Activated CD4-positive, alpha-beta T cell treated with anti-CD3 and anti-CD28 coated beads, Interleukin-2, amount 10 ng/mL, durations not matched to agents 7 days and 5 days (primary cell): ENCODE measurements around the gene EPB41L2. TPM values are rescaled to one million over a fixed set of nuclear protein-coding genes. Genes with fewer than 3 reads are reported as not detected.
"Not testable (repeated sequence)": the region's sequence is repeated elsewhere in the genome, so short reads cannot be mapped to it uniquely, and the experiment has no call there.

Experiments used
- CTCF ChIA-PET: fragments of 350-600 bp; sonication (Branson Sonifier 250); formaldehyde crosslinking; loops from one replicate; lab custom pipeline; 2021; ENCODE audit warnings: antibody characterized with exemption; lab: Charles Lee
- POLR2A ChIA-PET: fragments of 350-600 bp; sonication (Branson Sonifier 250); formaldehyde crosslinking; loops from one replicate; lab custom pipeline; 2021; ENCODE audit warnings: antibody characterized with exemption; lab: Charles Lee
- DNase-seq: peaks from one replicate; pipeline ENCODE4 v3.0.0-alpha.2; 2020
- H3K27ac Mint-ChIP-seq: one replicate; pipeline ENCODE4 v1.8.0; 2021; ENCODE audit warnings: mild to moderate bottlenecking, moderate library complexity, mixed read lengths
- H3K27me3 Mint-ChIP-seq: one replicate; pipeline ENCODE4 v1.8.0; 2021; ENCODE audit warnings: mixed read lengths
- H3K36me3 Mint-ChIP-seq: one replicate; pipeline ENCODE4 v1.8.0; 2021; ENCODE audit warnings: low read depth, mixed read lengths
- H3K4me1 Mint-ChIP-seq: one replicate; pipeline ENCODE4 v1.8.0; 2021; ENCODE audit warnings: mixed read lengths
- H3K4me3 Mint-ChIP-seq: one replicate; pipeline ENCODE4 v1.8.0; 2021; ENCODE audit warnings: mild to moderate bottlenecking, moderate library complexity, mixed read lengths
- H3K9me3 Mint-ChIP-seq: one replicate; pipeline ENCODE4 v1.8.0; 2021; ENCODE audit warnings: mixed read lengths
- total RNA-seq, 2 experiments: library from RNA; stranded (reverse); gene quantifications; one replicate each; pipeline ENCODE4 v1.2.3, GENCODE V29; 2021

The EPB41L2 gene
- total RNA-seq, 2 experiments from 2014 or later: 20.2 to 25.2 TPM

GRCh38 chr6:131023834-131024504 lies 39.1 kb downstream of the EPB41L2 start:
- Mint-ChIP-seq H3K9me3 (no peaks in the 10 kb centered on the region), H3K4me3 (no peak overlapping the region), H3K27me3 (no peaks in the 10 kb centered on the region), H3K27ac (no peak overlapping the region), H3K4me1 (no peaks in the 10 kb centered on the region), H3K36me3 (no peaks in the 10 kb centered on the region)
- POLR2A ChIA-PET: no interaction called here
- DNase-seq: no peak
- CTCF ChIA-PET: no interaction called here

DNA sequence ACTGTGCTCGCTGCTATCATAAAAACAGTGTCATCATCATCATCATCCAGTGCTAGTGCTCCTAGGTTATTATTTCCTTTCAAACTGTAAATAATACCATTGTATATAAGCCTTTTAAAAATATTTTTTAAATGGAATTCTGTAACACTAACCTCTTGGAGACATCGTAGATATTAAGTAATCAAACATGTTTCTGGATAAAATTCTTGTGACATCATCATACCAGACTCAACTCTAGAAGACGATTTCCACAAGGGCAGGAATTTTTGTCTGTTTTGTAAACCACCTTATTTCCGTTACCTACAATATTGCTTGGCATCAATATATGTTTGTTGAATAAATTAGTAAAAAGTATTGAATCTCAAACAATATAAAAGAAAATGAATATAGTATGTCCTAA lies 40.4 kb downstream of the EPB41L2 start:
- Mint-ChIP-seq H3K9me3 (no peaks in the 10 kb centered on the region), H3K4me1 (no peaks in the 10 kb centered on the region), H3K4me3 (no peak overlapping the region), H3K27ac (no peak overlapping the region), H3K36me3 (no peaks in the 10 kb centered on the region), H3K27me3 (no peaks in the 10 kb centered on the region)
- ChIA-PET POLR2A (no interaction called here), CTCF (no interaction called here)
- DNase-seq: no peak

DNA sequence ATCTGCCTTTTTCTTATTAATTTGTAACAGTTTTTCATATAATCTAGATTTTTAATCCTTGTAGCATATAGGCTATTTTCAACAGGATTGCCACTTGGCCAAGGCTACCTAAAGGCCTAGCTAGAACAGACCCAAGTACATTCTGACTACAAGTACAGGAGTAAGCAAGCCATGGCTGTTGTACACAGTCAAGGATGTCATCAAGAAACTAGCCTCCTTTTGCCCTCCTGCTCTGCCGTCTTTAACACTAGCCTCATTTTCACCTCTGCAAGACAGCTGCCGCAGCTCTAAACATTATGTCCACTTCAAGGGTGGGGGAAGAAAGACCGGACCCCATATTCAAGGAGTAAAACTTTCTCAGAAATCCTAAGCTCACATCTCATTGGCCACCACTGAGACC lies 45.1 kb downstream of the EPB41L2 start:
- no peak for DNase-seq
- ChIA-PET CTCF (no interaction called here), POLR2A (no interaction called here)
- H3K9me3 Mint-ChIP-seq: no peaks in the 10 kb centered on the region
- H3K36me3 Mint-ChIP-seq: no peaks in the 10 kb centered on the region
- H3K4me3 Mint-ChIP-seq: no peak overlapping the region
- no peak overlapping the region for H3K27ac Mint-ChIP-seq
- peaks cover 2% of the 10 kb centered on the region for H3K4me1 Mint-ChIP-seq
- peaks cover 2% of the 10 kb centered on the region for H3K27me3 Mint-ChIP-seq

DNA sequence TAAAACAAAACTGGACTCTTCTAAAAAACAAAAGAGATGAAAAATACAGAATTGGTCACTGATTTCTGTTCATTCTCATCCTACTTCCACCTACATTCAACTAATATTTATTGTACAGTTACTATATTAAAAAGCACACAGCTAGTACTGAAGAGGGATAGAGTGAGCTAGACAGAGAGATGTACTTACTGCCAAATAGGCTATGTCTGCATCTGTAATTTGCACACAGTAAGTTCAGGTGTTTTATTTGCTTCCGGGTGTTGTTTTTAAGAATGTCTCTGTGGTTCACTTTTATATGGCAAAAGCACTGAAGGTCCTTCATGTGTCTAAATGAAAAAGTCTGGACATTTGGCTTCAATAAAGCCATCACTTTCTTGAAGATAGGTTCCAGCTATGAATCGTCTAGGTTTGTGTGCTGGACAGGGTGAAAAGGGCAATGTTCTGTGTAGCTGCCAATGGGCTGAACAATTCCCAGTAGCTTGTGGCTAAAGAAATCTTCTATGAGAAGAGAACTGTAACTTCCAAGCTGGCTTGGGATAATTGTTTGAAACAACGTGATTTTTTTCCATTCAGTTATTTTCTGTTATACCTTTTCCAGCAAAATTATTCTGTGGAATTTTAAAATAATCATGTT lies 47.3 kb downstream of the EPB41L2 start:
- H3K4me3 Mint-ChIP-seq: no peak overlapping the region
- H3K27ac Mint-ChIP-seq: no peak overlapping the region
- H3K36me3 Mint-ChIP-seq: no peaks in the 10 kb centered on the region
- H3K4me1 Mint-ChIP-seq: peaks cover 2% of the 10 kb centered on the region
- ChIA-PET CTCF (no interaction called here), POLR2A (no interaction called here)
- no peak for DNase-seq
- no peaks in the 10 kb centered on the region for H3K9me3 Mint-ChIP-seq
- H3K27me3 Mint-ChIP-seq: peaks cover 2% of the 10 kb centered on the region

DNA sequence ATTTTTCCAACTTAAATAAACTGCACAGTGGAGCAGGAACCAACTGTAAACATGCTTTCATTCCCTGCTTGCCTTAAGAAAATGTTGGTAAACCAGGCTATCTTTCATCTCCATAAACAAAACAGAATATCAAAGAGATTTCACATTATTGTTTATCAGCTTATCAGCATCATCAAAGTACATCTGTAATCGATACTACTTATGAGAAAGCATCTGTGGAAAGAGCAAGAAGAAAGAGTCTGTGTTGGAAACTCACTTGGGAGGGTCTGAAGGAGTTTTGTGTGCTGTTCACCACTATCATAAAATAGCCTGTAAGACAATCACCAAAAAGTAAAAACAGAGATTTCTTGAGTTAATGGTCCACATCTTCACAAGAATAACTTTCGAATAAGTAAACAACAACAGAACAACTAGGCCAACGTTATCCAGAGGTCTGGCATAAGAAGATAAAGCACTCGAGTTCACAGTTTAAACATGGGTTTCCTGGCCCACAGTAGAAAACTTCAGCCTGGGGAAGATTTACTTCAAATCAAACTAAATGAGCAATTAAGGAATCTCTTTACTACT lies 47.9 kb downstream of the EPB41L2 start:
- H3K27ac Mint-ChIP-seq: no peak overlapping the region
- ChIA-PET CTCF (no interaction called here), POLR2A (no interaction called here)
- H3K4me1 Mint-ChIP-seq: peaks cover 2% of the 10 kb centered on the region
- H3K27me3 Mint-ChIP-seq: peaks cover 2% of the 10 kb centered on the region
- no peak overlapping the region for H3K4me3 Mint-ChIP-seq
- no peaks in the 10 kb centered on the region for H3K36me3 Mint-ChIP-seq
- no peaks in the 10 kb centered on the region for H3K9me3 Mint-ChIP-seq
- no peak for DNase-seq

GRCh38 chr6:131014080-131014776 lies 48.8 kb downstream of the EPB41L2 start:
- H3K4me1 Mint-ChIP-seq: peaks cover 2% of the 10 kb centered on the region
- H3K36me3 Mint-ChIP-seq: no peaks in the 10 kb centered on the region
- H3K9me3 Mint-ChIP-seq: peaks cover 6% of the 10 kb centered on the region
- peaks cover 2% of the 10 kb centered on the region for H3K27me3 Mint-ChIP-seq
- no peak overlapping the region for H3K4me3 Mint-ChIP-seq
- DNase-seq: no peak
- CTCF ChIA-PET: interaction anchor here (1.2 kb wide), 1 partner anchor 9 kb away, joined by 6 read pairs; no protein-coding TSS in a partner anchor
- no peak overlapping the region for H3K27ac Mint-ChIP-seq
- POLR2A ChIA-PET: no interaction called here

DNA sequence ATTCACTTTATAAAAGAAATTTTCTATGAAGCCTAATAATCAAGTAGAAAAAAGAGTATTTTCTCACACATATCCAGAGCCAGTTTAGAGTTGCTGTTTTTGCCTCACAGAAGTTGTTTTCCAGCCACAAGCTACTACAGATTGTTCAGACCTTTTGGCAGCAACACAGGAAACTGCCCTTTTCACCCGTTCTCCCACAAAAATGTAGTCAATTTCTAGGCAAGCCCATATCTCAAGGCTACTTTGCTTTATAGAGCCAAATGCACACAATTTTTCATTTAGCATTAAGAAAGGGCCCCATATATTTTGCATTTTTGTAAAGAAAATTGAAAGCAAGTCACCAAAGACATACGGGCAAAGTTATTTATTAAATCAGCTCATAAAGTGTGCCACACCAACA lies 49.5 kb downstream of the EPB41L2 start:
- ChIA-PET POLR2A (no interaction called here), CTCF (interaction anchor here (1.2 kb wide), 1 partner anchor 9 kb away, joined by 6 read pairs; no protein-coding TSS in a partner anchor)
- peaks cover 2% of the 10 kb centered on the region for H3K4me1 Mint-ChIP-seq

GRCh38 chr6:131009790-131010189 lies 53.3 kb downstream of the EPB41L2 start:
- Mint-ChIP-seq H3K4me1 (peaks cover 2% of the 10 kb centered on the region), H3K4me3 (no peak overlapping the region), H3K27me3 (no peaks in the 10 kb centered on the region), H3K36me3 (peaks cover 8% of the 10 kb centered on the region), H3K9me3 (peaks cover 27% of the 10 kb centered on the region), H3K27ac (no peak overlapping the region)
- POLR2A ChIA-PET: no interaction called here
- DNase-seq: no peak
- CTCF ChIA-PET: interaction anchor here (0.7 to 1.1 kb wide), 2 partner anchors 10 to 16 kb away, joined by 3 to 5 read pairs; no protein-coding TSS in a partner anchor

More for the DNA sequence above, 49.5 kb downstream of the EPB41L2 start:
- H3K4me3 Mint-ChIP-seq: no peak overlapping the region
- H3K27ac Mint-ChIP-seq: no peak overlapping the region
- peaks cover 11% of the 10 kb centered on the region for H3K9me3 Mint-ChIP-seq
- no peaks in the 10 kb centered on the region for H3K36me3 Mint-ChIP-seq
- H3K27me3 Mint-ChIP-seq: peaks cover 2% of the 10 kb centered on the region
- DNase-seq: no peak

- POLR2A ChIA-PET, H3K27me3 Mint-ChIP-seq, H3K4me3 Mint-ChIP-seq, H3K4me1 Mint-ChIP-seq, DNase-seq, H3K36me3 Mint-ChIP-seq, H3K27ac Mint-ChIP-seq: not testable (repeated sequence)
- peaks cover 27% of the 10 kb centered on the region for H3K9me3 Mint-ChIP-seq
- CTCF ChIA-PET: interaction anchor here (1.1 kb wide), 1 partner anchor 9 kb away, joined by 5 read pairs; no protein-coding TSS in a partner anchor
These were observed 54.1 kb downstream of the EPB41L2 start for GRCh38 chr6:131008965-131009364.

DNA sequence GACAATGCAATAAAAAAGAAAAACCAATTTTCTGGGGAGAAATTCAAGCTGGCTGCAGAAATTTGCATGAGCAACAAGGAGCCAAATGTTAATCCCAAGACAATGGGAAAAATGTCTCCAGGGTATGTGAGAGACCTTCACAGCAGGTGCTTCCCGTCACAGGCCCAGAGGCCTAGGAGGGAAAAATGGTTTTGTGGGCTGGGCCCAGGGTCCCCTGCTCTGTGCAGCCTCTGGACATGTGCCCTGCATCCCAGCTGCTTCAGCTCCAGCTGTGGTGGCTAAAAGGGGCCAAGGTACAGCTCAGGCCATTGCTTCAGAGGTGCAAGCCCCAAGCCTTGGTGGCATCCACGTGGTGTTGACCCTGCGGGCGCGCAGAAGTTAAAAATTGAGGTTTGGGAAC lies 55.1 kb downstream of the EPB41L2 start:
- POLR2A ChIA-PET, H3K36me3 Mint-ChIP-seq, H3K27me3 Mint-ChIP-seq, H3K27ac Mint-ChIP-seq, H3K4me1 Mint-ChIP-seq, H3K4me3 Mint-ChIP-seq, DNase-seq, CTCF ChIA-PET: not testable (repeated sequence)
- peaks cover 27% of the 10 kb centered on the region for H3K9me3 Mint-ChIP-seq

GRCh38 chr6:131007286-131007685 lies 55.8 kb downstream of the EPB41L2 start:
- Mint-ChIP-seq H3K9me3 (peaks cover 27% of the 10 kb centered on the region), H3K36me3 (peaks cover 8% of the 10 kb centered on the region), H3K27ac (no peak overlapping the region), H3K4me1 (no peaks in the 10 kb centered on the region), H3K4me3 (no peak overlapping the region), H3K27me3 (no peaks in the 10 kb centered on the region)
- DNase-seq: no peak
- ChIA-PET CTCF (no interaction called here), POLR2A (no interaction called here)

DNA sequence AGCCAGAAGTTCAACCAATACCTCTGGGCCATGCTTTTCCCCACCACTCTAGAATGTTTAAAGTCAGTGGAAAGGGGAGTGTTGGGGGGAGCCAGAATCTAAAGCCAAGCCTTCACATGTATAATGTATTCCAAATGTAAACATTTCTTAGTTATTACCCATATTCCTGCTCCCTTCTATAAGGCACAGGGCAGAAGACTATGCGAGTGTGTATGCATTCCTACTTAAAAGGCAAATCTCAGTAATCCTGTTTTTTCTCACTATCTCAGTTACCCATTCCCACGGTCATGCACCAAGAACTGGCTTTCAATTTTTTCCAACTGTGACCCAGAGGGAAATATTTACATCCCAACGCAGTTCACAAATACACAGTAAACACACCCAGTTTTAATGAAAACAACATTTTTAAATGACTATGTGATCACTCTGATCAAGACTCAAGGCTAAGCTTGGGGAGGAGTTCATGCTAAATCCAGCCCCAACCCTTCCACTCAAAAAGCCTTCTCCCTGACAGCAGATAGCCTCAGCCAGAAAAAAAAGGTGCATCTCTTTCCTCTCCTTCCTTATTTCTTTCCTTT lies 57.5 kb downstream of the EPB41L2 start:
- no peak for DNase-seq
- peaks cover 27% of the 10 kb centered on the region for H3K9me3 Mint-ChIP-seq
- H3K36me3 Mint-ChIP-seq: peaks cover 8% of the 10 kb centered on the region
- no peaks in the 10 kb centered on the region for H3K27me3 Mint-ChIP-seq
- no peak overlapping the region for H3K4me3 Mint-ChIP-seq
- no peak overlapping the region for H3K27ac Mint-ChIP-seq
- POLR2A ChIA-PET: no interaction called here
- no peaks in the 10 kb centered on the region for H3K4me1 Mint-ChIP-seq
- CTCF ChIA-PET: interaction anchor here (1.3 kb wide), 1 partner anchor 8 kb away, joined by 6 read pairs; no protein-coding TSS in a partner anchor
